SK-N-SH (cell line): Measurements from ENCODE around the gene EMILIN2. TPM values are rescaled to one million over a fixed set of nuclear protein-coding genes. Genes with fewer than 3 reads are reported as not detected.

ENCODE experiments used
- CTCF ChIA-PET: fragments of 300-600, 350-600 bp; formaldehyde crosslinking; extraction: SDS; loops from one replicate; lab custom pipeline; 2021; lab: Yijun Ruan, JAX
- POLR2A ChIA-PET: fragments of 350-600 bp; sonication (Branson Sonifier 250); formaldehyde crosslinking; extraction: SDS; loops from one replicate; lab custom pipeline; 2020; ENCODE audit warnings: antibody characterized with exemption, inconsistent platforms; lab: Yijun Ruan, JAX
- DNase-seq: peaks from one replicate; pipeline ENCODE4 v3.0.0; 2012
- H2AFZ ChIP-seq: fragments of 200-600 bp; sonication (generic); 2 replicates; pipeline ENCODE4 v1.8.1; 2016; ENCODE audit warnings: antibody characterized with exemption, mild to moderate bottlenecking, low read depth
- H3F3A ChIP-seq: fragments of 200-600 bp; sonication (generic); replicated peaks from 2 replicates; pipeline ENCODE3; 2016; ENCODE audit warnings: antibody characterized with exemption, mild to moderate bottlenecking; ENCODE audit not compliant: insufficient read depth
- H3K27ac ChIP-seq, 2 experiments: fragments of 200-500 bp in 1 of 2; fragments of 200-600 bp in 1 of 2; sonication (Bioruptor generic) in 1 of 2; sonication (generic), shearing (Covaris generic) in 1 of 2; 2 replicates each; pipeline versions ENCODE4 v1.5.1 to v1.6.1; 2014 to 2016; ENCODE audit warnings: low read depth in 2 of 2, inconsistent platforms in 1 of 2, low read length in 1 of 2, mild to moderate bottlenecking in 1 of 2, mixed read lengths in 1 of 2
- H3K27me3 ChIP-seq: fragments of 200-600 bp; sonication (generic), shearing (Covaris generic); 2 replicates; pipeline ENCODE4 v1.6.1; 2016; ENCODE audit warnings: mixed run types; ENCODE audit not compliant: insufficient read depth
- H3K36me3 ChIP-seq, 2 experiments: fragments of 200-500 bp in 1 of 2; fragments of 200-600 bp in 1 of 2; sonication (Bioruptor generic) in 1 of 2; sonication (generic) in 1 of 2; replicated peaks in 1 of 2; 2 replicates each; pipeline versions ENCODE3 to v1.5.1; 2014 to 2016; ENCODE audit warnings: low read length in 1 of 2, mild to moderate bottlenecking in 1 of 2; ENCODE audit not compliant: insufficient read depth in 2 of 2, control insufficient read depth in 1 of 2
- H3K4me1 ChIP-seq, 2 experiments: fragments of 200-500 bp in 1 of 2; fragments of 200-600 bp in 1 of 2; sonication (Bioruptor generic) in 1 of 2; sonication (generic), shearing (Covaris generic) in 1 of 2; 2 replicates each; pipeline versions ENCODE4 v1.5.1 to v1.6.1; 2014 to 2016; ENCODE audit warnings: low read depth in 1 of 2, low read length in 1 of 2, mixed run types in 1 of 2; ENCODE audit not compliant: insufficient read depth in 2 of 2, control insufficient read depth in 1 of 2
- H3K4me2 ChIP-seq: fragments of 200-600 bp; sonication (generic), shearing (Covaris generic); 2 replicates; pipeline ENCODE4 v1.6.1; 2017; ENCODE audit warnings: mixed run types
- H3K4me3 ChIP-seq, 2 experiments: fragments of 200-500 bp in 1 of 2; fragments of 200-600 bp in 1 of 2; sonication (Bioruptor generic) in 1 of 2; sonication (generic), shearing (Covaris generic) in 1 of 2; 2 replicates each; pipeline versions ENCODE4 v1.5.1 to v1.8.1; 2014 to 2016; ENCODE audit warnings: low read depth in 2 of 2, inconsistent platforms in 1 of 2, low read length in 1 of 2, mild to moderate bottlenecking in 1 of 2, mixed read lengths in 1 of 2, moderate library complexity in 1 of 2
- H3K79me2 ChIP-seq: fragments of 200-600 bp; sonication (generic); 2 replicates; pipeline ENCODE4 v1.8.1; 2017; ENCODE audit warnings: mild to moderate bottlenecking; ENCODE audit not compliant: insufficient read depth
- H3K9ac ChIP-seq: fragments of 200-600 bp; sonication (generic); 2 replicates; pipeline ENCODE4 v1.6.1; 2017; ENCODE audit warnings: mixed run types
- H3K9me2 ChIP-seq: fragments of 200-600 bp; sonication (generic); 2 replicates; pipeline ENCODE4 v1.6.1; 2017; ENCODE audit warnings: mixed run types
- H3K9me3 ChIP-seq: fragments of 200-600 bp; sonication (generic); 2 replicates; pipeline ENCODE4 v1.6.1; 2017; ENCODE audit warnings: mixed run types, mild to moderate bottlenecking, moderate library complexity
- H4K20me1 ChIP-seq: fragments of 200-600 bp; sonication (generic); 2 replicates; pipeline ENCODE4 v1.6.1; 2017; ENCODE audit warnings: mild to moderate bottlenecking, mixed run types; ENCODE audit not compliant: insufficient read depth
- CHD2 ChIP-seq: fragments of 150-350 bp; IDR thresholded peaks from 2 replicates; pipeline ENCODE4 v1.6.1; 2018; ENCODE audit warnings: low read length; ENCODE audit not compliant: partially characterized antibody
- ELF1 ChIP-seq: IDR thresholded peaks from 2 replicates; pipeline ENCODE4 v1.4.0; 2012
- JUND ChIP-seq: IDR thresholded peaks from 2 replicates; pipeline ENCODE4 v1.4.0; 2012
- MAX ChIP-seq: IDR thresholded peaks from 2 replicates; pipeline ENCODE4 v1.4.0; 2012; ENCODE audit warnings: low read depth
- MEF2A ChIP-seq: IDR thresholded peaks from 2 replicates; pipeline ENCODE4 v1.4.0; 2012; ENCODE audit warnings: low read depth, borderline replicate concordance
- NFIC ChIP-seq: IDR thresholded peaks from 2 replicates; pipeline ENCODE4 v1.4.0; 2012; ENCODE audit warnings: borderline replicate concordance
- NRF1 ChIP-seq: IDR thresholded peaks from 2 replicates; pipeline ENCODE4 v1.6.1; 2012; ENCODE audit warnings: low read depth, mild to moderate bottlenecking, low read length
- RAD21 ChIP-seq: IDR thresholded peaks from 2 replicates; pipeline ENCODE4 v1.6.1; 2012; ENCODE audit warnings: mild to moderate bottlenecking, low read length
- RFX5 ChIP-seq: IDR thresholded peaks from 2 replicates; pipeline ENCODE4 v1.6.1; 2012; ENCODE audit warnings: mild to moderate bottlenecking, improper control_type of control experiment, low read length
- SIN3A ChIP-seq: IDR thresholded peaks from 2 replicates; pipeline ENCODE4 v1.6.1; 2012; ENCODE audit warnings: low read depth, mild to moderate bottlenecking, low read length, moderate library complexity, borderline replicate concordance
- SMC3 ChIP-seq: IDR thresholded peaks from 2 replicates; pipeline ENCODE4 v1.6.1; 2012; ENCODE audit warnings: low read depth, low read length, improper control_type of control experiment
- TEAD4 ChIP-seq: IDR thresholded peaks from 2 replicates; pipeline ENCODE4 v1.4.0; 2012; ENCODE audit warnings: mild to moderate bottlenecking, borderline replicate concordance; ENCODE audit not compliant: insufficient read depth
- ZBTB33 ChIP-seq: IDR thresholded peaks from 2 replicates; pipeline ENCODE4 v1.4.0; 2012; ENCODE audit warnings: low read depth, borderline replicate concordance
- WGBS: methylation state at CpG from one replicate; pipeline ENCODE4 v1.1.6; 2017; ENCODE audit warnings: low lambda C conversion rate; 5-methylcytosine and 5-hydroxymethylcytosine counted together
- polyA plus RNA-seq, 3 experiments: library from polyadenylated mRNA; depleted of rRNA; stranded (reverse); fragments of >200 nt; gene quantifications; 2 replicates each; pipeline ENCODE4 v1.2.3, GENCODE V29; 2012
- TF ChIP-seq, protein P1 (sequence below): fragments of 150-350 bp; IDR thresholded peaks from 2 replicates; pipeline ENCODE4 v1.6.1; 2016; ENCODE audit warnings: mild to moderate bottlenecking, low read depth, low read length
- TF ChIP-seq, protein P2 (sequence below): IDR thresholded peaks from 2 replicates; pipeline ENCODE4 v1.6.1; 2012; ENCODE audit warnings: mild to moderate bottlenecking, low read depth, low read length, moderate library complexity

The EMILIN2 gene
- polyA plus RNA-seq, 1 of the 3 experiments (the other 2 are of a cell fraction): 1.4 TPM

GRCh38 chr18:2843146-2843545 lies 3.7 kb upstream of the EMILIN2 start (continued):
- TF ChIP-seq, protein P1, sequence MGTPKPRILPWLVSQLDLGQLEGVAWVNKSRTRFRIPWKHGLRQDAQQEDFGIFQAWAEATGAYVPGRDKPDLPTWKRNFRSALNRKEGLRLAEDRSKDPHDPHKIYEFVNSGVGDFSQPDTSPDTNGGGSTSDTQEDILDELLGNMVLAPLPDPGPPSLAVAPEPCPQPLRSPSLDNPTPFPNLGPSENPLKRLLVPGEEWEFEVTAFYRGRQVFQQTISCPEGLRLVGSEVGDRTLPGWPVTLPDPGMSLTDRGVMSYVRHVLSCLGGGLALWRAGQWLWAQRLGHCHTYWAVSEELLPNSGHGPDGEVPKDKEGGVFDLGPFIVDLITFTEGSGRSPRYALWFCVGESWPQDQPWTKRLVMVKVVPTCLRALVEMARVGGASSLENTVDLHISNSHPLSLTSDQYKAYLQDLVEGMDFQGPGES: no peak
- TF ChIP-seq JUND (no peak), SMC3 (no peak), RAD21 (no peak), NFIC (no peak)

DNA sequence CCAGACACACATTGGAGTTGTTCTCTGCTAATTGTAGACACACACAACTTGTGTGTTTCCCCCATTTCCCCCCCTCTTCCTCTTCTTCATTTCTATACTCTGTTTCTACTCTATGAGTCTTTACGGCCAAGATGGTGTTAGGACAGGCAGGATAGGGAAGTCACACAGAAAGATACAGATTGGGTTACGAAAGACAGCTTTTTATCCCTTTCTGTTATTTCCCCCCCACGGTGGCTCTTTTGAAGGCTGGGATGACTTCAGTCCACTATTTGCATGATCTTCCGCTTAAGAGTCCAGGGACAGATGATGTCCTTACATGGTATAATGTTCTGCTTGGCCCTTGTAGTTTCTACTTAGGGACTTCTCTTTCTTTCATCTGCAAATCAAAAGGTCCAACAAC lies 1.6 kb upstream of the EMILIN2 start:
- H3K79me2 ChIP-seq: no peaks in the 10 kb centered on the region
- H3K4me3 ChIP-seq: no peak overlapping the region
- TF ChIP-seq MAX (no peak), SMC3 (no peak), ZBTB33 (no peak), TEAD4 (no peak), RAD21 (no peak), RFX5 (no peak), MEF2A (no peak), SIN3A (no peak), CHD2 (no peak), ELF1 (no peak), NRF1 (no peak)
- TF ChIP-seq, protein P2, sequence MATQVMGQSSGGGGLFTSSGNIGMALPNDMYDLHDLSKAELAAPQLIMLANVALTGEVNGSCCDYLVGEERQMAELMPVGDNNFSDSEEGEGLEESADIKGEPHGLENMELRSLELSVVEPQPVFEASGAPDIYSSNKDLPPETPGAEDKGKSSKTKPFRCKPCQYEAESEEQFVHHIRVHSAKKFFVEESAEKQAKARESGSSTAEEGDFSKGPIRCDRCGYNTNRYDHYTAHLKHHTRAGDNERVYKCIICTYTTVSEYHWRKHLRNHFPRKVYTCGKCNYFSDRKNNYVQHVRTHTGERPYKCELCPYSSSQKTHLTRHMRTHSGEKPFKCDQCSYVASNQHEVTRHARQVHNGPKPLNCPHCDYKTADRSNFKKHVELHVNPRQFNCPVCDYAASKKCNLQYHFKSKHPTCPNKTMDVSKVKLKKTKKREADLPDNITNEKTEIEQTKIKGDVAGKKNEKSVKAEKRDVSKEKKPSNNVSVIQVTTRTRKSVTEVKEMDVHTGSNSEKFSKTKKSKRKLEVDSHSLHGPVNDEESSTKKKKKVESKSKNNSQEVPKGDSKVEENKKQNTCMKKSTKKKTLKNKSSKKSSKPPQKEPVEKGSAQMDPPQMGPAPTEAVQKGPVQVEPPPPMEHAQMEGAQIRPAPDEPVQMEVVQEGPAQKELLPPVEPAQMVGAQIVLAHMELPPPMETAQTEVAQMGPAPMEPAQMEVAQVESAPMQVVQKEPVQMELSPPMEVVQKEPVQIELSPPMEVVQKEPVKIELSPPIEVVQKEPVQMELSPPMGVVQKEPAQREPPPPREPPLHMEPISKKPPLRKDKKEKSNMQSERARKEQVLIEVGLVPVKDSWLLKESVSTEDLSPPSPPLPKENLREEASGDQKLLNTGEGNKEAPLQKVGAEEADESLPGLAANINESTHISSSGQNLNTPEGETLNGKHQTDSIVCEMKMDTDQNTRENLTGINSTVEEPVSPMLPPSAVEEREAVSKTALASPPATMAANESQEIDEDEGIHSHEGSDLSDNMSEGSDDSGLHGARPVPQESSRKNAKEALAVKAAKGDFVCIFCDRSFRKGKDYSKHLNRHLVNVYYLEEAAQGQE: no peak
- TF ChIP-seq, all 33 proteins: peak for 0
- Histone ChIP-seq H3K9ac (no peak overlapping the region), H2AFZ (no peak overlapping the region), H4K20me1 (no peaks in the 10 kb centered on the region), H3K27ac (no peak overlapping the region), H3K36me3 (no peaks in the 10 kb centered on the region), H3K4me1 (no peaks in the 10 kb centered on the region; a peak in 1 of 4 replicates), H3K9me3 (no peaks in the 10 kb centered on the region), H3K4me2 (no peak overlapping the region), H3F3A (no peaks in the 10 kb centered on the region), H3K9me2 (no peaks in the 10 kb centered on the region), H3K27me3 (peaks cover 67% of the 10 kb centered on the region)
- DNase-seq: no peak
- ChIA-PET CTCF (no interaction called here), POLR2A (no interaction called here)
- WGBS: 65% methylated on average over 4 of the region's 4 CpGs
